DMS53 (cell line): ENCODE data around the gene SPINK4.

Experiments used
- DNase-seq: peaks from one replicate; lab custom pipeline; 2025; lab: John Stamatoyannopoulos, UW

Gene SPINK4

DNA sequence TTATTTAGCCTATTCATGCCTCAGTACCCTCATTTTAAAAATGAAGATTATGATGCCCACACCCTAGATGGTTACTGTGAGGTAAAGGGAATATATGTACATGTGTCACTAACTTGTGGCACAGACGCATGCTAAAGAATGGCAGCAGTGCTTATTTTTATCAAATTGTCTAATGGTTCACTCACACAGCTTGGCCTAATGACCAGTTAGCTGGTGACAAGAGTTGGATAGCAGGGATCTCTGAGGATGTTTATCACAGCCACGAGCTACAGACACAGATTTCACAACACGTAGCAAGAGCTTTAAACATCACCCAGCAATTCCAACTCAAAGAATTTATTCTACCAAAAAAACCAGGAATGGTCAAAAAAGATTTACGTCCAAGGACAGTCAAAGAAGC, 17.3 kb downstream of the SPINK4 start:
- no peak for DNase-seq

DNA sequence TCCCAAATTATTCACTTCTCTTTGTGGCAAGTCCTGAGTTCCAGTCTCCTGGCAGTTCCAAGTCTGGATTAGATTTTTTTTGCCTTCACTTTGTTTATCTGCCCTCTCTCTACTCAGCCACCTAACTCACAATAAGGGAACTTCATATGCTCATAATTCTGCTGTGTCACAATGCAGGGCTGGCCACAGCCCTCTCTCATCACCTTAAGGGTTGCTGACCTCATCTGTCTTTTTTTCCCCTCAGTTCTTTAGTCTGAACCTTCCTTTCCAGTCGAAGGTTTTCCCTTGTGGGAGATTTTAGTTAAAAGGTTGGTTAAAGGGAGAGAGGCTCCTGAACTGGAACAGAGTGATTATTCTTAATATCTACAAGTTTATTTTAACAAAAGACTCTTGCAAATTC, 20.4 kb downstream of the SPINK4 start:
- no peak for DNase-seq

DNA sequence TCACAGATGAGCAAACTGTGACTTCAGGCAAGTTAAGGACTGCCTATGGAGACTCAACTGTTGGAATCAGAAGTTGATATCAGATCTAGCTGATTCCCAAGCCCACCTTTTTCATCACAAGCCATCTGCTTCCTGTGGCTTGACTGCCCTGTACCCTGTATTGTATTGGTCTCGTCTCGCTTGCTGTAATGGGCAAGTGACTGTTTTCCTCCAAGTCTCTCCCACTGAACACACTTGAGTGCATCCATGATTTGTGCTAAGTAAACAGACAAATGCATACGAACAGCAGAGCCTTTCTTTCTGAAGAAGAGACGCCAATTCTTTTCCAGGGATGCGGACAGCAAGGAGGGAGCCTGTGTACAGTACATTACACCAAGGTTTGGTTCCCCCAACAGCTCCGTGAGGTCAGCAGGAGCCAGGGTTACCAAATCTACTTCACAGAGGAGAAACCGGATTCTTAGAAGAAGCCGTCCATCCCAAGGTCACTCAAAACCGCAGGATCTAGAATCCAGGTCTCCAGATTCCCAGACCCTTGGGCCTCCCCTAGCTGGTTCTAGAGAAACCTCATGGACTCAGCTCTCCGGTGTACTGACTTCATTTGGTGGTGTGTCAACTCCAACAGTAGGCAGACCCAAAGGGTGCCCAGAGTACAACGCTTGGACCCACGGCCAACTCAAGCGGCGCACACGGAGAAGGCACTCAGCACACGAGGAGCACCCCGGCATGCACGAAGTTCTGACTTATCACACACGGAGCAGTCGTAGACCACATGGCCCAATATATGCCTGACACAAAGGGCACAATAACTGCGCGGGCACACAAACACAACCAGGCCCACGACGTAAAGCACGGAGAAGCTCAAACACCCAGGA, 23.4 kb downstream of the SPINK4 start:
- peak; percentile 71 for DNase-seq

DNA sequence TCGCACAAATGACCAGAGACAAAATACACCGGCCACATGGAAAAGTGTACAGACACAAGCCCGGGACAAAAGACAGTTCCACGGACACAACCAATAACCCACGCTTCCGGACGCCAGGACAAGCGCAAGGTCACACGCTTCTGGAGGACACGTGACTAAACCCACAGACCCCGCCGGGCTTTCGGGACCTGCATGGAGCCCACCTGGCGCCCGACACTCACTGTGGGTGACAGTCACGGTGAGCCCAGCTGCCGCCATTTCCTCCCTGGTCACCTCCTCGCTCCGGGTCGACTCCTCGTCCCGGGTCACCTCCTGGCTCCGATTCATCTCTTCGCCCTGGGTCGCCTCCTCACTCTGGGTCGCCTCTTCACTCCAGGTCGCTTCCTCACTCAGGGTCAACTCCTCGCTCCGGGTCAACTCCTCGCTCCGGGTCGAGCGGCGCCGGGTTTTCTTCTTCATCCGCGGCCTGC, 24.1 kb downstream of the SPINK4 start:
- DNase-seq: peak; percentile 71

DNA sequence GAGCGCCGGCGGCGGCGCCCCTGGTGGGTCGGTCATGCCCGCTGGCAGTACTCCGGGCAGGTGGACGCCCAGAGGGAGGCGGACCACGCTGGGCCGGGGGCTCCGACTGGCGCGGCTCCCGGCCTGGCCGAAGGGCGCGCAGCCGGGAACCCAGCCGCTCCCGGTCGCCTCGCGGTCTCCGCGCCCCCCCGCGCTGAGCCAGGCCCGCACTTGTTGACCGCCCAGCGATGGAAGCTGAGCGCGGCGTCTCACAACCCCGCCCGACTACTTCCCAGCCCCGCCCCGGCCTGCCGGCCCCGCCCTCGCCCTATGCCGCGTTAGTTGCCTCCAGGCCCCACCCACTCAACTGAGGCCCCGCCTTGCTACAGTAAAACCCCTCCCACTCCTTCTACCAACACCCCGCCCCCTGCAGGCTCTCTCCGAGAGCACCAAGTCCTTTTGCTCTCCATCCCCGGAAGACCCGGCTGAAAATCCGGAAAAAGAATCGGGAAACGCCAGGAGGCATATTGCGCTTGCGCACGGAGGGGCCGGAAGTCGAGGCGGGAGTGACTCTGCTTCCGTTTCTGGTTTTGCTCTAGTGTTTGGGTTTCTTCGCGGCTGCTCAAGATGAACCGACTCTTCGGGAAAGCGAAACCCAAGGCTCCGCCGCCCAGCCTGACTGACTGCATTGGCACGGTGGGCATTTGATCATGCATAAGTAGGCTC, 24.7 kb downstream of the SPINK4 start, which contains the start of the genes BAG1 and CHMP5:
BAG1 (minus strand) TSS at position 236 of the 705 bp plus-strand sequence.
CHMP5 (plus strand) TSS at position 577 of the 705 bp plus-strand sequence; CDS start at position 607, 30 bp downstream.
- DNase-seq: peak; percentile 99

DNA sequence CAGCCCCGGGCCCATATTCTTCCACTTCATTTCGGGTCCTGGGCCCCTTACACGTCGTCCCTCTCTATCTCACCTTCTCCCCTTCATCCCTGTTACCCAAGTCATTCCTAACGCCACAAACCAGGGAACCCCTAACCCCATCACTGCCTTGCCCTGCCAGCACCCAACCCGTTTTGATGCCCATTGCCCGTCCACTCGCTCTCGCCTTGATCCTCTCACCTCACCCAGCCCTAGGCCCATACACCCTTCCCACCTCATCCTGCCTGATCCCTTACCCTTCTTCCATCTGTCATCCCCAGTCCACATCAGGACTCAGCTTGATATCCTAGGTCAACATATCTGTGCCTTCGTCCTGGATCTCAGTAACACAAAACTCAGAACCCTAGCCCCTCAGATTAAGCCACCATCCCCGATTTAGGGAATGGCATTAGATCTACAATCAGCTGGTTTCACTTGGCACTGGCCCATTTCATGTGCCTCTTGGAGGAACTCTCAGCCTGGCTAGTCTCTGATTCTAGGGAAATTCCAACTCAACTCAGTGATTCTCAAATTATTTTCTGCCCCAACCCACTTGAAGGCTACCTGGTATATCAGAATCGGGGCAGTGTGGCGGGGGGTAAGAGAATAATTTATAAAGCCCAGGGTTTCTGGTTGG, 25.4 kb downstream of the SPINK4 start:
- no peak for DNase-seq

DNA sequence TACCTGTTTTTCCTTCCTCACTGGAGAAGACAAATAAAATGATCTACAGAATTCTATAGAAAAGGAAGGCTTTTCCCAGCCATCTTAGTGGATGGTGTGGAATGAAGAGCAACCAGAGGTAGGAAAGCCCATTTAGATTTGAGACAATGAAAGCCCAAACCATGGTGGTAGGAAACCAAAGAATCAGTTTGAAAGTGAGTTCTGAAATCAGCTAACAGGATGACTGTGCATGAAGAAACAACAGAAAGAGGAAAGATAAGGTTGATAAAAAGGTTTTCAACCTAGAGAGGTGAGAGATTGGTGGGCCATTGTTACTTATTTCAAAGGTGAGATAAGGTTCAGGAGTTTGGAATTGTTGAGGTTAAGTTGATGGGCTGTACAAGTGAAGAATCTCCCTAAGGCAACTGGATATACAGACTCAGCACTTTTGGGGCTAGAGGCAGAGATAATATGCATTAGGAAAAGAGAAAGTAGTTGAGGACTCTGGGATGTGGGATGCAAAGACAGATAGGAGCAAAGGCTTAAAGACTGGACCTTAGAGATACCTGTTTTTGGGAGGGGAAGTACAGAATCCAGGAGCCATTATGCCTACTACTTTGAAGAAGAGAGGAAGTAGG, 27.3 kb downstream of the SPINK4 start:
- DNase-seq: no peak

DNA sequence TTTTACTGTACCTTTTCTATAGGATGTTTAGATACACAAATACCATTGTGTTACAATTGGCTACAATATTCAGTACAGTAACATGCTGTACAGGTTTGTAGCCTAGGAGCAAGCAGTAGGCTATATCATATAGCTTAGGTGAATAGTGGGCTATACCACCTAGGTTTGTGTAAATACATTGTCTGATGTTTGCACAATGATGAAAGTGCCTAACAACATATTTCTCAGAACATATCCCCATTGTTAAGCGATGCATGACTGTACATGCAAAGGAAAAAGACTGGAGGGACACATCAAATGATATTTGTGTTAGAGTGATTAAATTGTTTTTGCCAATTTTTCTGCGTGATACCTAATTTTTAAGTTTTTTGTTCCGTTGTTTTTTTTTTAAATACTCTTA, 30.2 kb downstream of the SPINK4 start:
- DNase-seq: peak; percentile 75

DNA sequence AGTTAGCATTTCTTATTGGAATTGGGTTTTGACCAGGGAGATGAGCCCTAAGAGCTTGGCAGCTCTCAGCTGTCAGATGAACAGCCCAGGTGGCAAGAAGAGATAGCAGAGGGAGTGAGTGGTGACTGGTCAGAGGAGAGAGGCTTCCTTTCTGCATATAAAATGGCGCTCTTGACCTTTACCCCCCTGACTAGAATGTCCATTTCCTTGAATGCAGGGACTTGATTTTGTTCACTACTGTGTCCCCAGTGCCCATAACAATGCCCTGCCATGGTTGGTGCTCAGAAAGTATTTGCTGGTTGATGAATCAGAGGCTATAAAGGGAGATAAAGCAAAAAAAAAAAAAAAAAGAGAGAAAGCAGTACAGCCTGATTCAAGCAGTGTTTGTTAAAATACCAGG, 32.1 kb downstream of the SPINK4 start:
- peak; percentile 72 for DNase-seq

DNA sequence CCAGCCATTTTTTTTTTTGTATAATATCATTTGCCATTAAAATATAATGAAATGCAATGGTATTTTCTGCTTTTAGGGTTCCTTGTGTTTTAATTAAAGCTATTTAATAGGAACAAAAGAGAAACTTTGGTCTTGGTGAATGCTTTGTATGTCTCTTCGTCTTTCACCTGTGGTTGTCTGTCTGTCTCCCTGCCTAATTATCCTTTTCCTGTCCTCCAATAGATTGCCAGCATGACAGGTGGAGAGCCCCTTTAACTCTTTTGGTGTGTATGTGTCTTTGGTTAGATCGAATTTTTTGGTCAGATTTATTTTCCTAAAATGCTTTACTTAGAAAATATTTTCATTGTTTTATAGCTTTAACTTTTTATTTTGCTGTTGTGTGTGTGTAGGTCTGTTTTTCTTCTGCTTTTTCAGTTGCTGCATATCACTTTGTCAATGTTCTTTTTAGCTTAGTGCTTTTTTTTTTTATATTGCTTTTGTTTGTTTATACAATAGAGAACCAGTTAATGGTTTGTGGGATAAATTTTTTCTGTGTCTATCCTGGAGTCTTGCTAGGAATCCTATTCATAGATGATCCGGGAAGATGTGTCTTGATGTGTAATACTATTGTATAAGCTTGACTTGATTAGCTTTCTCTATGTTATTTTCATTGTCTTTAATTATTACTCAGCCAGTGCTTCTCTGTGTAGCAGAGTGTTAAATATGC, 33.5 kb downstream of the SPINK4 start:
- DNase-seq: no peak

DNA sequence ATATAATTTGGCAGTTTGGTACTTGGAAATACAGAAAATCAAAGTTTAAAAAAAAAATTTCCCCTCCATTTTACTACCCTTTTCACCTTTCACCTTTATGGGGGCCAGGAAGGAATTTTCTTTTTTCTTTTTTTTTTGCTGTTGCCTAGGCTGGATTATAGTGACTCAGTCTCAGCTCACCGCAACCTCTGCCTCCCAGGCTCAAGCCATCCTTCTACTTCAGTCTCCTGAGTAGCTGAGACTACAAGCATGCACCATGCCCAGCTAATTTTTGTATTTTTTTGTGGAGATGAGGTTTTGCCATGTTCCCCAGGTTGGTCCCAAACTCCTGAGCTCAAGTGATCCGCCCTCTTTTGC, 34.0 kb downstream of the SPINK4 start:
- no peak for DNase-seq

DNA sequence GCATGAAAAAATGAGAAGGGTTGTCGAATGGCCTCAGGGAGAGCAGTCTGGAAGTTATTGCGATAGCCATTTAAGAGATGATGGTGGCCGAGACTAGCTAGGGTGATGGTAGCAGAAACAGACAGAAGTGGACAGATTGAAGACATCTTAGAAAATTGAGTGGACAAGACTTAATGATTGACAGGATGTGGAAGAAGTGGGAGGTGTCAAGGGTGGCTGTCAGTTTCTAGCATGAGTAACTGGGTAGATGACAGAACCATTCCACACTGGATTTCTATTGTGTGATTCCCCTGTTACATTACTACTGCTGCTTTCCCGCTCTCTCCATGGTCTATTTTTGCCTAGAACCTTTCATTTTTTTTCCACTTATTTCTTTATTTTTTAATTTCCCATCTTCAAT, 37.5 kb downstream of the SPINK4 start:
- no peak for DNase-seq

DNA sequence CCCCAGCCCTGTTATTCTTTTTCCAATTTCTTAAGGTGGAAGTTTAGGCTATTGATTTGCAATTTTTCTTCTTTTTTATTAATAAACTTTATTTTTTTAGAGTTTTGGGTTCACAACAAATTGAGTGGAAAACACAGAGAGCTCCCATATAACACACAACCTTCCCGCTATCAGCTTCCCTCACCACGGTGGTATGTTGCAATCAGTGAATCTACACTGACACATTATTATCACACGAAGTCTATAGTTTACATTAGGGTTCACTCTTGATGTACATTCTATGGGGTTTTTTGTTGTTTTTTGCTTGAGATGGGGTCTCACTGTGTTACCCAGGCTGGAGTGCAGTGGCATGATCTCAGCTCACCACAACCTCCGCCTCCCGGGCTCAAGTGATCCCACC, 45.5 kb downstream of the SPINK4 start:
- DNase-seq: no peak

DNA sequence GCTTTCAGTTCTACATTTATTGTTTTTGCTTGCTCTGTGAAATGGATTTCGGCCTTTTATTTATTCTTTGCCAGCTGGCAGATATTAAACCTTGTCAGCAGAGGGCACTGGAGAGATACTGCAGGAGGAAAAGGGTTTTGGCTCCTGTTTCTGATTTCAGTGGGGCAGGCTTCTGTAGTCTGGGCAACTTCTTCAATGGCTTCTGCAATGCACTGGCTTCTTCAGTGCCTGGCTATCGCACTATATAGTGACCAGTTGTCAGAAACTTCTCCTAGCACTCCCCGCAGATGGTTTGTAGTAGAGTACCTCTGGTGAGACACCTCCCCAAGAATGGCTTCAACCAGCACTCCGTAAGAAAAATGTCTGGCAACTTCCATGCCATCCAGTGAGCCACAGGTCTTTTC, 47.1 kb downstream of the SPINK4 start:
- DNase-seq: peak; percentile 88

DNA sequence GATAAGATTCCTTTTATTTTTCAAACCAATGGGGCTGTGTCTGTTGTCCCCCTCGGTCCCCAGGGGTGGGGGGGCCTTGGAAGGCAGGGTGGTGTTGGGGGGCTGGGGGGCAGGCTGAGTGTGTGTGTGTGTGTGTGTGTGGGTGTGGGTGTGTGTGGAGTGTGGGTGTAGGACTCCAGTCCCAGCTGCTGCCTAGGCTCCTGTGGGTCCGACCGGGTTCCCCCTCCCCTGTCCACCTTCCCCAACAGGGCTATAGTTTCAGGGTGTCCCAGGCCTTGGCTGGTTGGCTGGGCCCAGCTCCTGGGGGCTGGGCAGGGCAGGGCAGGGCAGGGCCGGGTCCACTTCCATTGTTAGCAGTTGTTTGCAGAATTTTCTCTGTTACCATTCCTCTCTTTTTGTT, 48.3 kb downstream of the SPINK4 start:
- DNase-seq: no peak

DNA sequence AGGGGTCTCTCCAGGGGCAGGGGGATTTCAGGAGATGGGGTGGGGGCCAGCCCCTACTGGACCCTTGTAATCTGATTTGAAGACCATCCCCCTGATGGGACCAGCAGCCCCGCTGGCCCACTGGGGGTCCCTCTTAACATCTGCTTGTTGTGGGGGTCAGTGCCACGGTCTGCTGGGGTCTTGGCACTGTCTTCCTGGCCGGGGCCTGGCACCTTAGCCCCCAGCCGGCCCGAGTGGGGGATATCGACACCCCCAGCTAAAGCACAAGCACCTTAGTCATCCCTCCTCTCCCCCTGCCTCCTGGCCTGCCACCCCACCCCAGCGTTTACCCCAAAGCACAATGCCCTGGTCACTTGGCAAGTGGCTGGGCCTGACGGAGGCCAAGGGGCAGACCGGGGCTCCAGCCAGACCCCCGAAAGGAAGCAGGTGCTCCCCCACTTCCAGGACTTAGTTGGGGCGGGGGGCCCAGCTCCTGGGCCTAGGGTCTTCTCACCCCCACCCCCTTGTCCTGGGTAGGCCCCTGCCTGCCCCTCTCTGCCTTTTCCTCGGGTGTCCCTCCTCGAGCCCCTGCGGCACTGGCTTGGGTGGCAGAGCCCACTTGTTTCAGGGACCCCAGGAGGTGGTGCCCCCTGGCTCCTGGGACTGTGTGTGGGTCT, 49.0 kb downstream of the SPINK4 start:
- no peak for DNase-seq

DNA sequence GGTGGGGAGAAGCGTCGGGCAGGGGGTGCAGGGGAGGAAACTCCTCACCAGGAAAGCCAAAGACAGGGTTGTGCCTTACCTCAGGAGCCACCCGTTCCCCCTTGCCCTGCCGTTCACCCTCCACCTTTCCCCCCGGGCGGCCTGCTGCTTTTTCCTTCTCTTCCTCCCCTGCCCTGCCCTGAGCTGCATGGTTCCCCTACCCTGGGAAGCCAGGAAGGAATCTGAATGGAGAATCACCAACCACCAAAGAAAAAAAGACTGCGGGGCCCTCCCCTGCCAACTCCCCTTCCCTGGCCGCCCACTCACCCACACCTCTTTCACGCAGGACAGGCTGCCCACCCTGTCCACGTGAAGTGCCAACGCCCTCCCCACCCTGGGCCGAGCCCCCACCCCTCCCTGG, 49.5 kb downstream of the SPINK4 start:
- DNase-seq: peak; percentile 27

DNA sequence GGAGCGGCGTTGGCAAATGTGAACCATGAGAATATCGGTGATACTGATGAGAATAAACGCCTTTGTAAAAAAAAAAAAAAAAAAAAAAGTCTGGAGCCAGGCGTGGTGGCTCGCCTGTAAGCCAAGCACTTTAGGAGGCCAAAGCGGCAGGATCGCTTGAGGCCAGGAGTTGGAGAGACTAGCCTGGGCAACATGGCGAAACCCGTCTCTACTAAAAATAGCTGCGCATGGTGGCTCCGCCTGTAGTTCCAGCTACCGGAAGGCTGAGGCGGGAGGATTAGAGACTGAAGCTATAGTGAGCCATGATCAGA, 49.9 kb downstream of the SPINK4 start:
- DNase-seq: peak; percentile 84

DNA sequence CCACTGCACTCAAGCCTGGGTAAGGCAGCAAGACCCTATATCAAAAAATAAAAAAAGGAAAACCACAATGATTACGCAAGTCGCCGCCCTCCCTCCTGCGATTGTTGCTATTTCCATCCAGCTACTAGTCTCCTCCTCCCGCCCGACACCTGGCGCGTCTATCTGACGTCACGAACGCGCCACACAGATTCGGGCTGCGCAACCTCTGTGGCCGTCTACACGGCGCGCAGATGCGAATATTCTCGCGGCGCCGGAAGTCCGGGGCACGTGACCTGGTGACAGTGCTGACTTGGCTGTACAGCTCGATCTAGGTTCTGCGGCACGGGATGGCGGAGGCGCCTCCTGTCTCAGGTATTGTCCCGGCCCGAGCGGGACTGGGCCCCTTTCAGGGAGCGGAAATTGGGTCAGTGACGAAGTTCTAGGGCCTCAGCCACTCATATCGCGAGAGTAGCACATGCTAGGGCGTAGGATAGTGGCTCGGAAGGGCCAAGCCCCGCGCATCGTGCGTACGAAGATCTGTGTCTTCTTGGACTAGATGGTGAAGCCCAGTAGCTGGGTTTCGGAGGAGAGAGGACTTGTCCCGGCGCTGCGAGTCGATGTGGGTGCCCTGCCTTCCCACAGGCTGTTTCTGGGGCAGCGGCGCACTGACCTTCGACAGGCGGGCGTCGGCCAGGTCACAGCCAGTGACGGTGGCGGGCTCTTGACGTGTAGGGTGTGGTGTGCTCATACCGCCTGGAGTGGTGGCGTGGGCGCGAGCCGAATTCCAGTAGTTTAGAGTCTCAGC, 50.5 kb downstream of the SPINK4 start, which contains the start of gene NFX1:
NFX1 (plus strand) TSS at position 270 of the 784 bp plus-strand sequence; CDS start at position 327, 57 bp downstream.
- peak; percentile 99 for DNase-seq

DNA sequence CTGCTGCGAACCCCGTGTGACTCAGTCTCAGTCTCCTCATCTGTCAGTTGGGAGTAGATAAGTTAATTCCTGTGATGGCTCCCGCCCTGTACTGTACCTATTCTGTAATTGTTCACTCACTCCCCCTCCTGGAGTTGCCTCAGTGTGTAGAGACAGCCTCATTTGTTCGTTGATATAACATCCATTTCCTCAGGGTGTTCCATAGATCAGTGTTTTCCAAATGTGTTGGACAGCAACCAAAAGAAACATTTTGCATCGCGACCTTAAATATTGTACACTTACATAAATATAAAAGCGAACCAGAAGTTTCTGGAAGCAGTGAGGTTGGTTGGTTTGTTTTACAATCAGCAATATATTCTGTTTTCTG, 51.0 kb downstream of the SPINK4 start:
- DNase-seq: no peak
